ENCODE data around the gene BCL6.

BCL6 gene

GRCh38 chr3:187744169-187745151 is 808 bp downstream of the BCL6 start:
- DNase-seq (ENCODE audit: low spot score): peak; percentile 48
- CTCF ChIA-PET: interaction anchor here (0.6 to 1.5 kb wide), 5 partner anchors 39 to 1210 kb away, joined by 3 to 5 read pairs (median 3); no protein-coding TSS in a partner anchor
- POLR2A ChIA-PET (ENCODE audit: low non-redundant PET): no interaction called here
- peak overlapping the region; percentile 94 for H3K27ac ChIP-seq
- no peak for TF ChIP-seq CTCF (conservative IDR thresholded peaks at IDR 0.05; ENCODE audit: low read depth)

- ChIA-PET POLR2A (ENCODE audit: low non-redundant PET) (interaction anchor here (1.0 kb wide), 1 partner anchor 387 kb away, joined by 3 read pairs; no protein-coding TSS in a partner anchor), CTCF (interaction anchor here (0.5 to 1.5 kb wide), 7 partner anchors 191 to 1211 kb away, joined by 3 to 5 read pairs (median 4); no protein-coding TSS in a partner anchor)
These were observed 1.8 kb downstream of the BCL6 start for GRCh38 chr3:187743195-187744141.

GRCh38 chr3:187742351-187743171 is 2.7 kb downstream of the BCL6 start:
- ChIA-PET CTCF (interaction anchor here (0.6 to 1.5 kb wide), 9 partner anchors 240 to 1212 kb away, joined by 3 to 8 read pairs (median 4); no protein-coding TSS in a partner anchor), POLR2A (ENCODE audit: low non-redundant PET) (interaction anchor here (1.0 kb wide), 1 partner anchor 388 kb away, joined by 3 read pairs; no protein-coding TSS in a partner anchor)
- TF ChIP-seq CTCF (conservative IDR thresholded peaks at IDR 0.05; ENCODE audit: low read depth): peak; percentile 44
- H3K27ac ChIP-seq: peak overlapping the region; percentile 94
- peak; percentile 23 for DNase-seq (ENCODE audit: low spot score)

More at GRCh38 chr3:187743195-187744141, 1.8 kb downstream of the BCL6 start:
- no peak for TF ChIP-seq CTCF (conservative IDR thresholded peaks at IDR 0.05; ENCODE audit: low read depth)
- H3K27ac ChIP-seq: peak overlapping the region; percentile 94
- peak; percentile 20 for DNase-seq (ENCODE audit: low spot score)

- TF ChIP-seq CTCF (conservative IDR thresholded peaks at IDR 0.05; ENCODE audit: low read depth): peak; percentile 90
- POLR2A ChIA-PET (ENCODE audit: low non-redundant PET): no interaction called here
- peak; percentile 46 for DNase-seq (ENCODE audit: low spot score)
- peak overlapping the region; percentile 97 for H3K27ac ChIP-seq
- CTCF ChIA-PET: interaction anchor here (0.6 to 3.9 kb wide), 34 partner anchors 8 to 1481 kb away, joined by 3 to 87 read pairs (median 4); no protein-coding TSS in a partner anchor
These were observed 3.6 kb downstream of the BCL6 start for GRCh38 chr3:187741403-187742350.
